B cell (primary cell): ENCODE measurements around the gene MGST2. TPM values are rescaled to one million over a fixed set of nuclear protein-coding genes. Genes with fewer than 3 reads are reported as not detected.

Experiments used
- ATAC-seq: fragments of 200-7000 bp; cut with Tn5 transposase; one replicate; pipeline ENCODE4 v1.10.0; 2021; ENCODE audit warnings: low read depth, mild to moderate bottlenecking, moderate number of reproducible peaks, moderate library complexity
- CTCF ChIA-PET: fragments of 350-600 bp; sonication (Branson Sonifier 250); formaldehyde crosslinking; loops from one replicate; lab custom pipeline; 2021; ENCODE audit warnings: antibody characterized with exemption, inconsistent platforms; lab: Charles Lee
- POLR2A ChIA-PET: fragments of 350-600 bp; sonication (Branson Sonifier 250); formaldehyde crosslinking; loops from one replicate; lab custom pipeline; 2021; ENCODE audit warnings: antibody characterized with exemption; lab: Charles Lee
- DNase-seq: peaks from one replicate; pipeline ENCODE4 v3.0.0; 2013
- H2AFZ ChIP-seq: 2 replicates; pipeline ENCODE4 v1.6.1; 2012; ENCODE audit warnings: mild to moderate bottlenecking, low read depth, low read length; ENCODE audit not compliant: insufficient read depth, poor library complexity, severe bottlenecking
- H3K27ac ChIP-seq, 2 donors: 1 replicate in 1 of 2; 2 replicates in 1 of 2; pipeline ENCODE4 v1.5.1; 2012 to 2013; ENCODE audit warnings: low read length in 2 of 2, mild to moderate bottlenecking in 2 of 2, moderate library complexity in 1 of 2
- H3K27me3 ChIP-seq, 4 experiments: fragments of 200-600 bp in 1 of 4; sonication (generic) in 1 of 4; replicated peaks in 1 of 4; 1 replicate in 2 of 4; 2 replicates in 2 of 4; pipeline versions ENCODE4 v1.6.1 to v1.7.0; 2013 to 2016; ENCODE audit warnings: low read length in 3 of 4, mild to moderate bottlenecking in 2 of 4, mixed read lengths in 1 of 4, moderate library complexity in 1 of 4; ENCODE audit not compliant: insufficient read depth in 4 of 4, control insufficient read depth in 3 of 4; ENCODE audit errors: control extremely low read depth in 1 of 4
- H3K36me3 ChIP-seq, 2 experiments: replicated peaks in 1 of 2; 1 replicate in 1 of 2; 2 replicates in 1 of 2; pipeline versions ENCODE4 v1.6.1 to v1.7.1; 2013; ENCODE audit warnings: low read length in 1 of 2; ENCODE audit not compliant: insufficient read depth in 2 of 2, control insufficient read depth in 1 of 2; ENCODE audit errors: control extremely low read depth in 1 of 2, extremely low read depth in 1 of 2
- H3K4me1 ChIP-seq, 2 donors: fragments of 200-600 bp in 1 of 2; sonication (generic) in 1 of 2; 1 replicate in 1 of 2; 2 replicates in 1 of 2; pipeline versions ENCODE4 v1.5.1 to v1.6.1; 2013 to 2017; ENCODE audit warnings: low read length in 2 of 2; ENCODE audit not compliant: control insufficient read depth in 2 of 2, insufficient read depth in 2 of 2
- H3K4me2 ChIP-seq: replicated peaks from 2 replicates; pipeline ENCODE3; 2012; ENCODE audit warnings: mild to moderate bottlenecking, low read depth, low read length; ENCODE audit not compliant: poor library complexity, severe bottlenecking
- H3K4me3 ChIP-seq, 5 experiments: fragments of 200-600 bp in 1 of 5; sonication (generic) in 1 of 5; 1 replicate in 3 of 5; 2 replicates in 2 of 5; pipeline versions ENCODE4 v1.5.1 to v1.7.0; 2011 to 2016; ENCODE audit warnings: low read length in 4 of 5, mild to moderate bottlenecking in 4 of 5, low read depth in 2 of 5, control low read depth in 1 of 5, moderate library complexity in 1 of 5; ENCODE audit not compliant: insufficient read depth in 1 of 5; ENCODE audit errors: control extremely low read depth in 1 of 5, extremely low read depth in 1 of 5
- H3K79me2 ChIP-seq: fragments of 200-600 bp; sonication (generic); one replicate; pipeline ENCODE4 v1.6.0; 2016; ENCODE audit warnings: low read length; ENCODE audit not compliant: control insufficient read depth, insufficient read depth
- H3K9ac ChIP-seq: fragments of 200-600 bp; sonication (generic); 2 replicates; pipeline ENCODE4 v1.6.1; 2017; ENCODE audit warnings: mild to moderate bottlenecking, low read length, moderate library complexity
- H3K9me3 ChIP-seq, 3 donors: one replicate each; pipeline versions ENCODE4 v1.6.1 to v1.7.1; 2013; ENCODE audit warnings: low read length in 2 of 3; ENCODE audit not compliant: control insufficient read depth in 2 of 3, insufficient read depth in 1 of 3; ENCODE audit errors: control extremely low read depth in 1 of 3
- H4K20me1 ChIP-seq: 2 replicates; pipeline ENCODE4 v1.6.0; 2012; ENCODE audit warnings: mild to moderate bottlenecking, low read length; ENCODE audit not compliant: insufficient read depth, control insufficient read depth, poor library complexity, severe bottlenecking
- H3K27ac Mint-ChIP-seq: one replicate; pipeline ENCODE4 v1.8.0; 2021; ENCODE audit warnings: mixed read lengths
- H3K27me3 Mint-ChIP-seq: one replicate; pipeline ENCODE4 v1.8.0; 2021; ENCODE audit warnings: mixed read lengths
- H3K4me1 Mint-ChIP-seq: one replicate; pipeline ENCODE4 v1.8.0; 2021; ENCODE audit warnings: mixed read lengths
- H3K4me3 Mint-ChIP-seq: one replicate; pipeline ENCODE4 v1.8.0; 2021; ENCODE audit warnings: mixed read lengths
- H3K9me3 Mint-ChIP-seq: one replicate; pipeline ENCODE4 v1.8.0; 2022; ENCODE audit warnings: mixed read lengths; ENCODE audit not compliant: insufficient read depth
- EZH2 ChIP-seq: IDR thresholded peaks from 2 replicates; pipeline ENCODE4 v1.6.1; 2012; ENCODE audit warnings: borderline replicate concordance, low read depth, mild to moderate bottlenecking, moderate library complexity, low read length; ENCODE audit not compliant: insufficient read depth, poor library complexity, severe bottlenecking
- WGBS: methylation state at CpG from one replicate; pipeline ENCODE4 v1.1.5; 2013; ENCODE audit warnings: missing lambda C conversion rate; ENCODE audit not compliant: insufficient coverage; 5-methylcytosine and 5-hydroxymethylcytosine counted together
- intact Hi-C: fragments of 100-400 bp; cut with micrococcal nuclease; formaldehyde crosslinking; loops from one replicate; pipeline ENCODE4 v1.10.0; 2022
- polyA plus RNA-seq: library from polyadenylated mRNA; depleted of rRNA; stranded (reverse); fragments of >200 nt; gene quantifications from 2 replicates; pipeline ENCODE4 v1.2.3, GENCODE V29; 2012
- total RNA-seq, 2 donors: library from RNA; stranded (reverse); fragments of 120-200 nt in 1 of 2; gene quantifications; 1 replicate in 1 of 2; 2 replicates in 1 of 2; pipeline versions ENCODE4 v1.2.3 to v1.2.4, GENCODE V29; 2013 to 2022
- TF ChIP-seq, protein P1 (sequence below): fragments of 200-600 bp; IDR thresholded peaks from one replicate; pipeline ENCODE4 v1.8.0; 2022; ENCODE audit warnings: antibody characterized with exemption, mild to moderate bottlenecking

Gene MGST2
- total and polyA plus RNA-seq, 2 donors (not counting 1 experiment from before 2014, with no cell fraction given), result 0.81 to 3.4 TPM

DNA sequence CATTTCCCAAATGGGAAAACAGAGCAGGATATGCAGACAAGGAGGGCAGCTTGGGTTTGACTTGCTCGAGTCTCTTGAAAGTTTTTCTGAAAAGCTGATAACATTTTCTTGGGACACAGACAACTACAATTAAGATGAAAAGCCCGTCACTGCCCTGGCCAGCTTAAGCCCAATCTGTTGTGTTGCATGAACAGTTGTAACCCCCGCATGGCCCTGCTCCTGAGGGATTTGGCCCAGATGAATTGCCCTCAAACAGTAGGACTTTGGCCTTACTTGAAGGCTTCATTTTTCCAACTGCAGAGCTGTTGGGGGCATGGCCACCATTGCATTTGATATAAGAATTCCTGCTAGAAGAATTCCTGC, 40.5 kb upstream of the MGST2 start:
- no peak overlapping the region for H3K4me3 ChIP-seq
- intact Hi-C loops, result no loop called here
- no peaks in the 10 kb centered on the region for H3K27me3 ChIP-seq
- H3K4me3 Mint-ChIP-seq, result no peak overlapping the region
- ChIA-PET POLR2A (no interaction called here), CTCF (interaction anchor here (1.0 kb wide), 1 partner anchor 18 kb away, joined by 3 read pairs; no protein-coding TSS in a partner anchor)
- H3K9me3 ChIP-seq, result no peaks in the 10 kb centered on the region
- ATAC-seq (no peak), DNase-seq (no peak)
- TF ChIP-seq, protein P1, sequence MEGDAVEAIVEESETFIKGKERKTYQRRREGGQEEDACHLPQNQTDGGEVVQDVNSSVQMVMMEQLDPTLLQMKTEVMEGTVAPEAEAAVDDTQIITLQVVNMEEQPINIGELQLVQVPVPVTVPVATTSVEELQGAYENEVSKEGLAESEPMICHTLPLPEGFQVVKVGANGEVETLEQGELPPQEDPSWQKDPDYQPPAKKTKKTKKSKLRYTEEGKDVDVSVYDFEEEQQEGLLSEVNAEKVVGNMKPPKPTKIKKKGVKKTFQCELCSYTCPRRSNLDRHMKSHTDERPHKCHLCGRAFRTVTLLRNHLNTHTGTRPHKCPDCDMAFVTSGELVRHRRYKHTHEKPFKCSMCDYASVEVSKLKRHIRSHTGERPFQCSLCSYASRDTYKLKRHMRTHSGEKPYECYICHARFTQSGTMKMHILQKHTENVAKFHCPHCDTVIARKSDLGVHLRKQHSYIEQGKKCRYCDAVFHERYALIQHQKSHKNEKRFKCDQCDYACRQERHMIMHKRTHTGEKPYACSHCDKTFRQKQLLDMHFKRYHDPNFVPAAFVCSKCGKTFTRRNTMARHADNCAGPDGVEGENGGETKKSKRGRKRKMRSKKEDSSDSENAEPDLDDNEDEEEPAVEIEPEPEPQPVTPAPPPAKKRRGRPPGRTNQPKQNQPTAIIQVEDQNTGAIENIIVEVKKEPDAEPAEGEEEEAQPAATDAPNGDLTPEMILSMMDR, result no peak
- no peak for TF ChIP-seq EZH2
- 94% methylated on average over 2 of the region's 3 CpGs for WGBS
- H3K27ac ChIP-seq, result no peak overlapping the region
- H3K4me1 Mint-ChIP-seq, result no peaks in the 10 kb centered on the region
- H3K9ac ChIP-seq, result no peak overlapping the region
- H2AFZ ChIP-seq, result no peak overlapping the region
- H3K36me3 ChIP-seq, result no peaks in the 10 kb centered on the region
- H3K27ac Mint-ChIP-seq, result no peak overlapping the region
- no peaks in the 10 kb centered on the region for H3K79me2 ChIP-seq
- H3K27me3 Mint-ChIP-seq, result peaks cover 16% of the 10 kb centered on the region
- no peak overlapping the region for H3K4me2 ChIP-seq
- H3K9me3 Mint-ChIP-seq, result no peaks in the 10 kb centered on the region
- H3K4me1 ChIP-seq, result no peaks in the 10 kb centered on the region
- H4K20me1 ChIP-seq, result no peaks in the 10 kb centered on the region

DNA sequence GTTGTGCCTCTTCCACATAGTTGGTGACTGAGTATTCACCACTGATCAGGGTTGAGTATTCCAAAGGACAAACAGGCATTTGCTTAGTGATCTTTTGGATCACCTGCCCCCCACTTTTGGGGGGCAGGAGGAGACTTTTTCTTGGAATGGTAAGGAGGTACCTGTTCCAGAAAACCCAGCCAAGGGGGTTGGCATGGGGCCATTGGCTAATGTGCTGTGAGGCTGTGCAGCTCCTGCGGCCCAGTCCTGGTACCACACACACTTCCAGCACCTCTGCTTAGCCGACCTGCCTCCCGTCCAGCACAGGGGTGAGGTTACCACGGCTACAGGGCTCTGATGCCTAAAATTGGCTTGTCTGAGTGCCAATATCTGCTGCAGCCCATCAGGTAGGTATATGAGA, 40.1 kb upstream of the MGST2 start:
- CTCF ChIA-PET, result interaction anchor here (1.0 to 1.6 kb wide), 2 partner anchors 18 to 22 kb away, joined by 3 to 6 read pairs; no protein-coding TSS in a partner anchor
- no peak for ATAC-seq

More for the DNA sequence above, 40.1 kb upstream of the MGST2 start:
- H3K27me3 Mint-ChIP-seq, result peaks cover 18% of the 10 kb centered on the region
- Histone ChIP-seq H3K9me3 (no peaks in the 10 kb centered on the region), H3K4me3 (no peak overlapping the region), H4K20me1 (no peaks in the 10 kb centered on the region), H3K9ac (no peak overlapping the region), H3K4me2 (no peak overlapping the region), H3K27ac (no peak overlapping the region), H2AFZ (no peak overlapping the region), H3K4me1 (no peaks in the 10 kb centered on the region), H3K36me3 (no peaks in the 10 kb centered on the region), H3K27me3 (no peaks in the 10 kb centered on the region), H3K79me2 (no peaks in the 10 kb centered on the region)
- H3K4me1 Mint-ChIP-seq, result no peaks in the 10 kb centered on the region
- intact Hi-C loops, result no loop called here
- TF ChIP-seq EZH2, result no peak
- TF ChIP-seq, protein P1, result no peak
- no peak for DNase-seq
- no peak overlapping the region for H3K4me3 Mint-ChIP-seq
- POLR2A ChIA-PET, result no interaction called here
- H3K9me3 Mint-ChIP-seq, result no peaks in the 10 kb centered on the region
- 100% methylated on average over 1 of the region's 4 CpGs for WGBS
- no peak overlapping the region for H3K27ac Mint-ChIP-seq
